Measurements from ENCODE around the gene DAGLB. TPM values are rescaled to one million over a fixed set of nuclear protein-coding genes. Genes with fewer than 3 reads are reported as not detected.
"Not testable (repeated sequence)": the region's sequence is repeated elsewhere in the genome, so short reads cannot be mapped to it uniquely, and the experiment has no call there.

DAGLB gene
- polyA plus RNA-seq, 6 donors from 2014 or later = 6.4 to 19.3 (median 7.2) TPM

GRCh38 chr7:6416516-6417145, 31.1 kb downstream of the DAGLB start:
- Mint-ChIP-seq H3K27ac (no peak overlapping the region), H3K4me3 (no peak overlapping the region), H3K36me3 (peaks cover 0 to 20% of the 10 kb centered on the region in 2 donors), H3K27me3 (no peaks in the 10 kb centered on the region), H3K9me3 (no peaks in the 10 kb centered on the region), H3K4me1 (no peaks in the 10 kb centered on the region)
- ATAC-seq (ENCODE audit: low read depth in 2 of 2) = no peak
- no peak for DNase-seq

- ATAC-seq (ENCODE audit: low read depth in 2 of 2) (no peak), DNase-seq (no peak)
- H3K9me3 Mint-ChIP-seq = no peaks in the 10 kb centered on the region
- peak overlapping the region in 3 of 6 donors; percentile 20 to 47 (median 36) for H3K27ac Mint-ChIP-seq
- peaks cover 0 to 2% (median under 1%) of the 10 kb centered on the region in 3 donors for H3K4me1 Mint-ChIP-seq
- H3K36me3 Mint-ChIP-seq = peaks cover 0 to 15% of the 10 kb centered on the region in 2 donors
- no peaks in the 10 kb centered on the region for H3K27me3 Mint-ChIP-seq
- H3K4me3 Mint-ChIP-seq = no peak overlapping the region
Observed at GRCh38 chr7:6413637-6414036, 34.1 kb downstream of the DAGLB start.

GRCh38 chr7:6409944-6410693, 37.6 kb downstream of the DAGLB start:
- Mint-ChIP-seq H3K27ac (peak overlapping the region in 1 of 6 donors; percentile 65), H3K4me1 (peaks cover 0 to 7% (median 6%) of the 10 kb centered on the region in 3 donors), H3K9me3 (no peaks in the 10 kb centered on the region), H3K4me3 (no peak overlapping the region), H3K36me3 (peaks cover 7 to 15% of the 10 kb centered on the region in 2 donors), H3K27me3 (no peaks in the 10 kb centered on the region)
- no peak for ATAC-seq (ENCODE audit: low read depth in 2 of 2)
- no peak for DNase-seq

GRCh38 chr7:6409091-6409490, 38.7 kb downstream of the DAGLB start:
- H3K27me3 Mint-ChIP-seq = no peaks in the 10 kb centered on the region
- peaks cover 0 to 7% (median 6%) of the 10 kb centered on the region in 3 donors for H3K4me1 Mint-ChIP-seq
- H3K9me3 Mint-ChIP-seq = peaks cover 0 to 1% (median 0%) of the 10 kb centered on the region in 7 donors
- ATAC-seq (ENCODE audit: low read depth in 2 of 2) = no peak
- DNase-seq = no peak
- peak overlapping the region in 1 of 6 donors; percentile 32 for H3K27ac Mint-ChIP-seq
- no peak overlapping the region for H3K4me3 Mint-ChIP-seq
- peaks cover 9 to 16% of the 10 kb centered on the region in 2 donors for H3K36me3 Mint-ChIP-seq

GRCh38 chr7:6407434-6407833, 40.3 kb downstream of the DAGLB start:
- peak overlapping the region in 1 of 6 donors; percentile 78 for H3K27ac Mint-ChIP-seq
- H3K4me1 Mint-ChIP-seq = peaks cover 0 to 7% (median 6%) of the 10 kb centered on the region in 3 donors
- no peaks in the 10 kb centered on the region for H3K27me3 Mint-ChIP-seq
- no peak for ATAC-seq (ENCODE audit: low read depth in 2 of 2)
- peaks cover 0 to 1% (median 0%) of the 10 kb centered on the region in 7 donors for H3K9me3 Mint-ChIP-seq
- H3K4me3 Mint-ChIP-seq = no peak overlapping the region
- DNase-seq = no peak
- H3K36me3 Mint-ChIP-seq = peaks cover 15 to 22% of the 10 kb centered on the region in 2 donors

- peaks cover 0 to 7% (median 6%) of the 10 kb centered on the region in 3 donors for H3K4me1 Mint-ChIP-seq
- H3K9me3 Mint-ChIP-seq = peaks cover 0 to 1% (median 0%) of the 10 kb centered on the region in 7 donors
- peak overlapping the region in 4 of 6 donors; percentile 8 to 88 (median 34) for H3K27ac Mint-ChIP-seq
- DNase-seq = no peak
- no peaks in the 10 kb centered on the region for H3K27me3 Mint-ChIP-seq
- no peak overlapping the region for H3K4me3 Mint-ChIP-seq
- H3K36me3 Mint-ChIP-seq = peaks cover 15% of the 10 kb centered on the region in 2 donors
- ATAC-seq (ENCODE audit: low read depth in 2 of 2) = no peak
Observed at GRCh38 chr7:6406121-6406520, 41.6 kb downstream of the DAGLB start.

- Mint-ChIP-seq H3K27ac (peak overlapping the region in 2 of 6 donors; percentile 28 to 77), H3K4me3 (no peak overlapping the region), H3K36me3 (peaks cover 15% of the 10 kb centered on the region in 2 donors), H3K9me3 (peaks cover 0 to 1% (median 0%) of the 10 kb centered on the region in 7 donors), H3K27me3 (no peaks in the 10 kb centered on the region), H3K4me1 (peaks cover 6 to 7% (median 7%) of the 10 kb centered on the region in 3 donors)
- DNase-seq (no peak), ATAC-seq (ENCODE audit: low read depth in 2 of 2) (no peak)
Observed at GRCh38 chr7:6403907-6404306, 43.8 kb downstream of the DAGLB start.

- peaks cover 15% of the 10 kb centered on the region in 2 donors for H3K36me3 Mint-ChIP-seq
- no peak overlapping the region for H3K4me3 Mint-ChIP-seq
- ATAC-seq (ENCODE audit: low read depth in 2 of 2) (no peak), DNase-seq (no peak)
- H3K27me3 Mint-ChIP-seq = no peaks in the 10 kb centered on the region
- peak overlapping the region in 4 of 6 donors; percentile 49 to 84 (median 62) for H3K27ac Mint-ChIP-seq
- H3K4me1 Mint-ChIP-seq = peaks cover 4 to 18% (median 4%) of the 10 kb centered on the region in 3 donors
- peaks cover 0 to 1% (median 0%) of the 10 kb centered on the region in 7 donors for H3K9me3 Mint-ChIP-seq
Observed at GRCh38 chr7:6402741-6403140, 45.0 kb downstream of the DAGLB start.

- Mint-ChIP-seq H3K27ac (peak overlapping the region in 3 of 6 donors; percentile 38 to 68 (median 53)), H3K36me3 (peaks cover 8 to 15% of the 10 kb centered on the region in 2 donors)
Observed at GRCh38 chr7:6402041-6402440, 45.7 kb downstream of the DAGLB start.

GRCh38 chr7:6401536-6401935, 46.2 kb downstream of the DAGLB start:
- peaks cover 0 to 23% (median 11%) of the 10 kb centered on the region in 3 donors for H3K4me1 Mint-ChIP-seq
- no peak overlapping the region for H3K4me3 Mint-ChIP-seq

More at GRCh38 chr7:6402041-6402440, 45.7 kb downstream of the DAGLB start:
- H3K9me3 Mint-ChIP-seq = peaks cover 0 to 1% (median 0%) of the 10 kb centered on the region in 7 donors
- no peak for DNase-seq
- H3K4me1 Mint-ChIP-seq = peaks cover 0 to 18% (median 9%) of the 10 kb centered on the region in 3 donors
- ATAC-seq (ENCODE audit: low read depth in 2 of 2) = no peak
- no peaks in the 10 kb centered on the region for H3K27me3 Mint-ChIP-seq
- no peak overlapping the region for H3K4me3 Mint-ChIP-seq

GRCh38 chr7:6400243-6401105, 47.3 kb downstream of the DAGLB start:
- Mint-ChIP-seq H3K36me3 (peaks cover 7 to 15% of the 10 kb centered on the region in 2 donors), H3K27ac (peak overlapping the region in 2 of 6 donors; percentile 36 to 79), H3K4me1 (peaks cover 10 to 33% (median 21%) of the 10 kb centered on the region in 3 donors), H3K4me3 (peak overlapping the region in 1 of 8 donors; percentile 29)
- DNase-seq; ATAC-seq (ENCODE audit: low read depth in 2 of 2); H3K9me3 Mint-ChIP-seq; H3K27me3 Mint-ChIP-seq: not testable (repeated sequence)

More at GRCh38 chr7:6401536-6401935, 46.2 kb downstream of the DAGLB start:
- no peak for DNase-seq
- ATAC-seq (ENCODE audit: low read depth in 2 of 2) = no peak
- H3K9me3 Mint-ChIP-seq = peaks cover 0 to 1% (median 0%) of the 10 kb centered on the region in 7 donors
- H3K27ac Mint-ChIP-seq = peak overlapping the region in 2 of 6 donors; percentile 65 to 91
- H3K27me3 Mint-ChIP-seq = no peaks in the 10 kb centered on the region
- peaks cover 7 to 15% of the 10 kb centered on the region in 2 donors for H3K36me3 Mint-ChIP-seq

GRCh38 chr7:6399351-6399750, 48.4 kb downstream of the DAGLB start:
- H3K4me3 Mint-ChIP-seq = no peak overlapping the region
- ATAC-seq (ENCODE audit: low read depth in 2 of 2) = no peak
- no peak for DNase-seq
- peaks cover 9 to 17% of the 10 kb centered on the region in 2 donors for H3K36me3 Mint-ChIP-seq
- H3K9me3 Mint-ChIP-seq = no peaks in the 10 kb centered on the region
- no peaks in the 10 kb centered on the region for H3K27me3 Mint-ChIP-seq
- peak overlapping the region in 2 of 6 donors; percentile 54 to 82 for H3K27ac Mint-ChIP-seq
- H3K4me1 Mint-ChIP-seq = peaks cover 16 to 43% (median 30%) of the 10 kb centered on the region in 3 donors

- no peak for DNase-seq
- Mint-ChIP-seq H3K27ac (peak overlapping the region in 2 of 6 donors; percentile 54 to 82), H3K27me3 (no peaks in the 10 kb centered on the region), H3K4me3 (no peak overlapping the region), H3K4me1 (peaks cover 20 to 47% (median 34%) of the 10 kb centered on the region in 3 donors), H3K9me3 (no peaks in the 10 kb centered on the region), H3K36me3 (peaks cover 10 to 19% of the 10 kb centered on the region in 2 donors)
- no peak for ATAC-seq (ENCODE audit: low read depth in 2 of 2)
Observed at GRCh38 chr7:6398943-6399342, 48.8 kb downstream of the DAGLB start.

All from naive B cell (primary cell).